Measurements from ENCODE around the gene SOCS3. TPM values are rescaled to one million over a fixed set of nuclear protein-coding genes. Genes with fewer than 3 reads are reported as not detected.
A peak's percentile ranks its signal among the peaks of the same experiment; 100 is the strongest.
"Not testable (repeated sequence)": the region's sequence is repeated elsewhere in the genome, so short reads cannot be mapped to it uniquely, and the experiment has no call there.

Gene SOCS3
- total RNA-seq, 1 donor from 2014 or later: 36.0 TPM

GRCh38 chr17:78335209-78335608, 24.7 kb downstream of the SOCS3 start:
- DNase-seq (ENCODE audit: low read depth): no peak

- DNase-seq (ENCODE audit: low read depth): no peak
Observed at GRCh38 chr17:78332991-78333390, 26.9 kb downstream of the SOCS3 start.

GRCh38 chr17:78331355-78331754, 28.5 kb downstream of the SOCS3 start:
- not testable (repeated sequence) for DNase-seq (ENCODE audit: low read depth)

GRCh38 chr17:78330570-78331224, 29.2 kb downstream of the SOCS3 start:
- DNase-seq (ENCODE audit: low read depth): peak; percentile 51

GRCh38 chr17:78329263-78330059, 30.4 kb downstream of the SOCS3 start:
- peak; percentile 92 for DNase-seq (ENCODE audit: low read depth)

GRCh38 chr17:78327880-78328279, 32.0 kb downstream of the SOCS3 start:
- no peak for DNase-seq (ENCODE audit: low read depth)

- DNase-seq (ENCODE audit: low read depth): peak; percentile 51
Observed at GRCh38 chr17:78325076-78325687, 34.7 kb downstream of the SOCS3 start.

GRCh38 chr17:78324391-78325075, 35.3 kb downstream of the SOCS3 start:
- peak; percentile 87 for DNase-seq (ENCODE audit: low read depth)

- DNase-seq (ENCODE audit: low read depth): peak; percentile 58
Observed at GRCh38 chr17:78323826-78324390, 36.0 kb downstream of the SOCS3 start.

- no peak for DNase-seq (ENCODE audit: low read depth)
Observed at GRCh38 chr17:78322858-78323455, 36.9 kb downstream of the SOCS3 start.

- DNase-seq (ENCODE audit: low read depth): no peak
Observed at GRCh38 chr17:78322327-78322857, 37.5 kb downstream of the SOCS3 start.

GRCh38 chr17:78318843-78319242, 41.0 kb downstream of the SOCS3 start:
- no peak for DNase-seq (ENCODE audit: low read depth)

GRCh38 chr17:78318407-78318806, 41.5 kb downstream of the SOCS3 start:
- no peak for DNase-seq (ENCODE audit: low read depth)

- no peak for DNase-seq (ENCODE audit: low read depth)
Observed at GRCh38 chr17:78317794-78318400, 42.0 kb downstream of the SOCS3 start.

- DNase-seq (ENCODE audit: low read depth): no peak
Observed at GRCh38 chr17:78316867-78317789, 42.7 kb downstream of the SOCS3 start.

GRCh38 chr17:78316115-78316866, 43.6 kb downstream of the SOCS3 start:
- DNase-seq (ENCODE audit: low read depth): no peak

GRCh38 chr17:78315355-78316114, 44.3 kb downstream of the SOCS3 start:
- DNase-seq (ENCODE audit: low read depth): peak; percentile 60
